DOHH2 (cell line): ENCODE data around the gene DUOX1.
A peak's percentile ranks its signal among the peaks of the same experiment; 100 is the strongest.

Source experiments
- H3F3A ChIP-seq: fragments of 200-600 bp; sonication (generic), shearing (Covaris generic); 2 replicates; pipeline ENCODE4 v1.6.0; 2016; ENCODE audit warnings: antibody characterized with exemption, mild to moderate bottlenecking; ENCODE audit not compliant: control insufficient read depth, insufficient read depth
- H3K27ac ChIP-seq: fragments of 200-600 bp; sonication (generic); 2 replicates; pipeline ENCODE4 v1.5.1; 2014; ENCODE audit warnings: low read depth, mild to moderate bottlenecking, low read length, moderate library complexity
- H3K27me3 ChIP-seq: fragments of 200-600 bp; sonication (generic); 2 replicates; pipeline ENCODE4 v1.6.1; 2014; ENCODE audit warnings: mild to moderate bottlenecking, low read length, mixed read lengths; ENCODE audit not compliant: control insufficient read depth
- H3K36me3 ChIP-seq: fragments of 200-600 bp; sonication (generic); 2 replicates; pipeline ENCODE4 v1.6.1; 2014; ENCODE audit warnings: mild to moderate bottlenecking, low read length, moderate library complexity, mixed read lengths; ENCODE audit not compliant: control insufficient read depth
- H3K4me1 ChIP-seq: fragments of 200-600 bp; sonication (generic); 2 replicates; pipeline ENCODE4 v1.6.1; 2014; ENCODE audit warnings: mild to moderate bottlenecking, low read length, mixed read lengths; ENCODE audit not compliant: control insufficient read depth
- H3K4me2 ChIP-seq: fragments of 200-600 bp; sonication (generic); 2 replicates; pipeline ENCODE4 v1.6.0; 2014; ENCODE audit warnings: mild to moderate bottlenecking, low read length, moderate library complexity
- H3K4me3 ChIP-seq: fragments of 200-600 bp; sonication (generic); 2 replicates; pipeline ENCODE4 v1.5.1; 2014; ENCODE audit warnings: mild to moderate bottlenecking, low read length, mixed read lengths
- H3K79me2 ChIP-seq: fragments of 200-600 bp; sonication (generic); 2 replicates; pipeline ENCODE4 v1.6.1; 2014; ENCODE audit warnings: mild to moderate bottlenecking, low read length, mixed read lengths; ENCODE audit not compliant: control insufficient read depth
- H3K9me2 ChIP-seq: fragments of 200-600 bp; sonication (generic); replicated peaks from 2 replicates; pipeline ENCODE4 v1.6.1; 2014; ENCODE audit warnings: mild to moderate bottlenecking, low read length, mixed read lengths; ENCODE audit not compliant: control insufficient read depth
- H3K9me3 ChIP-seq: fragments of 200-600 bp; sonication (generic); 2 replicates; pipeline ENCODE4 v1.6.1; 2014; ENCODE audit warnings: antibody characterized with exemption, low read length, mixed read lengths; ENCODE audit not compliant: control insufficient read depth, insufficient read depth
- H4K20me1 ChIP-seq: fragments of 200-600 bp; sonication (generic); 2 replicates; pipeline ENCODE4 v1.6.0; 2014; ENCODE audit warnings: low read depth, mild to moderate bottlenecking, antibody characterized with exemption, low read length, moderate library complexity; ENCODE audit not compliant: control insufficient read depth, insufficient read depth
- EZH2phosphoT487 ChIP-seq: fragments of 200-600 bp; sonication (generic); IDR thresholded peaks from 2 replicates; pipeline ENCODE4 v1.6.1; 2017; ENCODE audit warnings: borderline replicate concordance, mild to moderate bottlenecking, antibody characterized with exemption, low read length, moderate library complexity, mixed read lengths
- TF ChIP-seq, protein P1 (sequence below): fragments of 200-600 bp; sonication (generic); IDR thresholded peaks from one replicate; pipeline ENCODE4 v1.5.1; 2014; ENCODE audit warnings: antibody characterized with exemption, mild to moderate bottlenecking, low read depth, low read length; ENCODE audit not compliant: poor library complexity, severe bottlenecking

DUOX1 gene

DNA sequence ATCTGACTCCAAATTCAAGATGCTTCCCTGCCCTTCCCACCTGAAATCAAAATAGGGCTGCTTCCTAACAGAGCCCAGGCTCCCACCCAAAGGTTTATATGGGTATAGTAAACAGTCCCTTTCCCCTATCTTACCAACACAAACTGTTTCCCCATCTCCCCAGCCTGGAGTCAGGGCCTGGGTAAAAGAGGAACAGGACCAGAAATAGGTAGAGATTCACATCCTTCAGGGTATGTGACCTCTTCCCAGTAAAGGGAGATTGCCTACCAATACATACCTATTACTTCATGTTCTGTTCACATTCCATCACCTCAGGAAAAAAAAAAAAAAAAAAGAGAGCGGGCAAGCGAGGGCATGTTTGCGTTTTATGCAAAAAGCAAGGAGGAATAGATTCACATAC, 67.7 kb downstream of the DUOX1 start:
- Histone ChIP-seq H3F3A (peaks cover 17% of the 10 kb centered on the region), H3K9me3 (no peaks in the 10 kb centered on the region), H3K27ac (peak overlapping the region; percentile 79; the same call in 1 of the 2 replicates), H3K27me3 (no peaks in the 10 kb centered on the region), H3K79me2 (no peaks in the 10 kb centered on the region), H3K9me2 (no peaks in the 10 kb centered on the region), H4K20me1 (no peaks in the 10 kb centered on the region), H3K4me2 (peak overlapping the region; percentile 78), H3K36me3 (no peaks in the 10 kb centered on the region), H3K4me1 (peaks cover 31% of the 10 kb centered on the region), H3K4me3 (peak overlapping the region; percentile 93)
- no peak for TF ChIP-seq EZH2phosphoT487
- TF ChIP-seq, protein P1, sequence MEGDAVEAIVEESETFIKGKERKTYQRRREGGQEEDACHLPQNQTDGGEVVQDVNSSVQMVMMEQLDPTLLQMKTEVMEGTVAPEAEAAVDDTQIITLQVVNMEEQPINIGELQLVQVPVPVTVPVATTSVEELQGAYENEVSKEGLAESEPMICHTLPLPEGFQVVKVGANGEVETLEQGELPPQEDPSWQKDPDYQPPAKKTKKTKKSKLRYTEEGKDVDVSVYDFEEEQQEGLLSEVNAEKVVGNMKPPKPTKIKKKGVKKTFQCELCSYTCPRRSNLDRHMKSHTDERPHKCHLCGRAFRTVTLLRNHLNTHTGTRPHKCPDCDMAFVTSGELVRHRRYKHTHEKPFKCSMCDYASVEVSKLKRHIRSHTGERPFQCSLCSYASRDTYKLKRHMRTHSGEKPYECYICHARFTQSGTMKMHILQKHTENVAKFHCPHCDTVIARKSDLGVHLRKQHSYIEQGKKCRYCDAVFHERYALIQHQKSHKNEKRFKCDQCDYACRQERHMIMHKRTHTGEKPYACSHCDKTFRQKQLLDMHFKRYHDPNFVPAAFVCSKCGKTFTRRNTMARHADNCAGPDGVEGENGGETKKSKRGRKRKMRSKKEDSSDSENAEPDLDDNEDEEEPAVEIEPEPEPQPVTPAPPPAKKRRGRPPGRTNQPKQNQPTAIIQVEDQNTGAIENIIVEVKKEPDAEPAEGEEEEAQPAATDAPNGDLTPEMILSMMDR = no peak

DNA sequence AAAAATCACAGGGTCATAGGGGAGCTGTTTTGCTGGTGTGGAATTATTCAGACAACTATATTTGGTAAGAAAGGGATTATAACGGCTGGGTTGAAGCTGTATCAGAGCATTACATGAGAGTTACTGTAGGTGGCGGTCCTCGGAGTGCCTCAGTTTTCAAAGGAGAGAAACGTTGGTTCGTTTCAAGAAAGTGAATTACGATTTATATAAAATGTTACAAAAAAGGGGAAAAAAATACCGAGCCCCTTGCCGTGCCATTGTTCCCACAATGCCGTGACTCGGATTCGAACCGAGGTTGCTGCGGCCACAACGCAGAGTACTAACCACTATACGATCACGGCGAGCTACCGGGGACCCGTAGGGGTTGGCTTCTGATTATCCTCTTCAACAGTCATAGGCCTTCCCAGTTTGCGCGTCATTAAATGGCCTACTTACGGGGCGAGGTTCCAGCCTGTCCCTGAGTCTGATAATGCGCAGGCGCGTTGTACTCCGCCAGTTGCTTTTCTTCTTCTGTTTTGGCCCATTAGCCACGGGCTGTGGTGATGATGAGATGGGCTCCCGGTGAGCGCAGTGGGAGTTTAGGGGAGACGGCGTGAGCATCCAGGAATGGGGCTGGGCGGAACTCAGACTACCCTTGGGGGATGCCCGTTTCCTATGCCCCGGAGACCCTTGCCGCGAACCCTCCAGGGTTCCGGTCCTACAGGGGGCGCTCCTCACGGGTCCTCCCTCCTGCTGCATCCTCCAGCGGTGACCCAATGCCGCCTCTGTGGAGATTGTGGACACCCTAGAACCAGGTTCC, 68.7 kb downstream of the DUOX1 start:
- Histone ChIP-seq H3K9me3 (no peaks in the 10 kb centered on the region), H3K4me2 (peak overlapping the region; percentile 78), H3K4me3 (peak overlapping the region; percentile 93), H3K27me3 (no peaks in the 10 kb centered on the region), H3K4me1 (peaks cover 31% of the 10 kb centered on the region), H3F3A (peaks cover 17% of the 10 kb centered on the region), H3K9me2 (no peaks in the 10 kb centered on the region), H4K20me1 (no peaks in the 10 kb centered on the region), H3K27ac (peak overlapping the region; percentile 79), H3K36me3 (no peaks in the 10 kb centered on the region), H3K79me2 (no peaks in the 10 kb centered on the region)
- no peak for TF ChIP-seq EZH2phosphoT487
- TF ChIP-seq, protein P1 = peak; percentile 96

DNA sequence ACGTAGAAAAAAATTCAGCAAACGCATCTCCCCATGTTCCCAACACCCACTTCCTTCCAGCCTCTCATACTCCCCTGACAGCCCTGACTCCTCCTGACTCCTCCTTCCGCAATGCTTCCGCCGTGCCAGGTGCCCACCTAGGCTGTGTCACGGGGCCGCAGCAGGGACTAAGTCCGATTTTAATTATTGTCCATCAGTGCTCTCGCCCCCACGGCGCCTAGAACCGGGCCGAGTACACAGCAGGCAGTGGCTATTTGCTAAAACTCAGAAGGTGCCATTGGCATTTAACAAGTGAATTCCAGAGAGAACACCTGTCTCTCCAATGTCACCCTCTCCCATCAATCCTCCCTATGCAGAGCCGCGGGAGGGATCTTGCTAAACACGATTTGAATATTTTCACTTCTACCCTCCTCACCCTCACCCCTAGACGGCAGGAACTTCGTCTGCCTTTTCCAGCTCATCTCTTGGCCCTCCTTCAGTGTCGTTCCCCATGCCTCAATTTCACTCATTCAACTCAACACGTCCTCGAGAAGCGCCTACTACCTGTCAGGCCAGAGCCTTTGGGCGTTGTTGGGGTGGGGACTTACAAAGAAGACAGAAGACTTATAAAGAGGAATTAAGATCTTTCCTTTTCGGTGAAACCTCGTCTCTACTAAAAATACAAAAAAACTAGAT, 69.5 kb downstream of the DUOX1 start:
- Histone ChIP-seq H3K27me3 (no peaks in the 10 kb centered on the region), H3K9me2 (no peaks in the 10 kb centered on the region), H3K9me3 (no peaks in the 10 kb centered on the region), H3K36me3 (no peaks in the 10 kb centered on the region), H3K79me2 (no peaks in the 10 kb centered on the region), H3K4me3 (peak overlapping the region; percentile 93), H3K4me1 (peaks cover 31% of the 10 kb centered on the region), H3K4me2 (peak overlapping the region; percentile 78), H3K27ac (peak overlapping the region; percentile 79), H4K20me1 (no peaks in the 10 kb centered on the region), H3F3A (peaks cover 17% of the 10 kb centered on the region)
- TF ChIP-seq EZH2phosphoT487 = no peak
- TF ChIP-seq, protein P1 = peak; percentile 41
